Measurements from ENCODE around the gene PPP1R36. TPM values are rescaled to one million over a fixed set of nuclear protein-coding genes. Genes with fewer than 3 reads are reported as not detected.
A peak's percentile ranks its signal among the peaks of the same experiment; 100 is the strongest.

The PPP1R36 gene
- total and polyA plus RNA-seq, 2 of the 4 experiments (the other 2 are of a cell fraction), result 0.15 to 0.54 TPM

DNA sequence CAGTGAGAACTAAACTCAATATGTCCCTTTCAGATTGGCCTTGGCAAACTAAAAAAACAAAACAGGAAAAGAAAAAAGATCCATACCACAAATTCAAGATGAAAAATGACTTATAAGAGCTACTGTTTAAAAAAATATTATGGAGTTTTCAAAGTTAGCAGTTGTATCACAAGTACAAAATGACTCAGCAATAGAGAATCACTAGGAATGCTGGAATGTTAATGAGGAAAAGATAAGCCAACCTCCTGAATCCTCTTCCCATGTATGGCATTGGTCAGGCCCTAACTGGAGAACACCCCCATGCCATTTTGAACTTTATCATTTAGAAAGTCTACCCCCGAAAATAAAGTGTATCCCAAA lies 62.2 kb downstream of the PPP1R36 start:
- intact Hi-C loops (cut with micrococcal nuclease) (loop anchor here (5.0 kb wide), 2 partner anchors 40 to 70 kb away; partner anchors contain the start of gene HSPA2), in situ Hi-C loops (cut with MboI; ENCODE audit: low sequenced_read_pairs) (no loop called here), dilution Hi-C loops (cut with HindIII; ENCODE audit: low sequenced_read_pairs, unreplicated experiment) (no loop called here)
- peak overlapping the region; percentile 35; the same call in 1 of the 2 replicates for H3K4me2 ChIP-seq (ENCODE audit: low read depth, low read length)
- peak overlapping the region; percentile 98; the same call in 1 of the 2 replicates for H3K27ac ChIP-seq (ENCODE audit: insufficient read depth, low read length)
- peak overlapping the region; percentile 96 for H3K18ac ChIP-seq (ENCODE audit: low read depth, low read length)
- H3K9me3 ChIP-seq (ENCODE audit: control insufficient read depth, insufficient read depth, low read length), result no peaks in the 10 kb centered on the region
- ATAC-seq (ENCODE audit: low read depth) (peak; percentile 90), DNase-seq (peak; percentile 85)
- no peak overlapping the region for H2AK9ac ChIP-seq (replicated peaks; ENCODE audit: low read depth, low read length, poor library complexity)
- no peak overlapping the region for H2AK5ac ChIP-seq (ENCODE audit: low read depth, low read length)
- peak overlapping the region; percentile 78; the same call in 1 of the 2 replicates for H3K56ac ChIP-seq (ENCODE audit: extremely low read depth, insufficient read depth, low read length)
- no peak overlapping the region for H2AFZ ChIP-seq (replicated peaks; ENCODE audit: low read length, poor library complexity)
- peak overlapping the region; percentile 94 to 95 for H4K8ac ChIP-seq (ENCODE audit: low read depth in 2 of 2, low read length in 2 of 2)
- H3K27me3 ChIP-seq (ENCODE audit: control insufficient read depth, insufficient read depth, low read length), result no peaks in the 10 kb centered on the region
- peaks cover 24% of the 10 kb centered on the region for H3K4me1 ChIP-seq (ENCODE audit: control insufficient read depth, insufficient read depth, low read length)
- H3K79me1 ChIP-seq (ENCODE audit: low read depth in 1 of 2, low read length in 2 of 2), result peaks cover 0 to 5% of the 10 kb centered on the region in 2 experiments; a peak in 1 of 4 replicates
- TF ChIP-seq, protein P1, sequence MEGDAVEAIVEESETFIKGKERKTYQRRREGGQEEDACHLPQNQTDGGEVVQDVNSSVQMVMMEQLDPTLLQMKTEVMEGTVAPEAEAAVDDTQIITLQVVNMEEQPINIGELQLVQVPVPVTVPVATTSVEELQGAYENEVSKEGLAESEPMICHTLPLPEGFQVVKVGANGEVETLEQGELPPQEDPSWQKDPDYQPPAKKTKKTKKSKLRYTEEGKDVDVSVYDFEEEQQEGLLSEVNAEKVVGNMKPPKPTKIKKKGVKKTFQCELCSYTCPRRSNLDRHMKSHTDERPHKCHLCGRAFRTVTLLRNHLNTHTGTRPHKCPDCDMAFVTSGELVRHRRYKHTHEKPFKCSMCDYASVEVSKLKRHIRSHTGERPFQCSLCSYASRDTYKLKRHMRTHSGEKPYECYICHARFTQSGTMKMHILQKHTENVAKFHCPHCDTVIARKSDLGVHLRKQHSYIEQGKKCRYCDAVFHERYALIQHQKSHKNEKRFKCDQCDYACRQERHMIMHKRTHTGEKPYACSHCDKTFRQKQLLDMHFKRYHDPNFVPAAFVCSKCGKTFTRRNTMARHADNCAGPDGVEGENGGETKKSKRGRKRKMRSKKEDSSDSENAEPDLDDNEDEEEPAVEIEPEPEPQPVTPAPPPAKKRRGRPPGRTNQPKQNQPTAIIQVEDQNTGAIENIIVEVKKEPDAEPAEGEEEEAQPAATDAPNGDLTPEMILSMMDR (conservative IDR thresholded peaks at IDR 0.05; ENCODE audit: low read depth, low read length), result no peak
- no peak for TF ChIP-seq RCOR1 (IDR thresholded peaks at IDR 0.05; ENCODE audit: insufficient replicate concordance, low read length)
- peak; percentile 47; the same call in 1 of the 2 replicates for TF ChIP-seq MAFK (IDR thresholded peaks at IDR 0.05; ENCODE audit: low read depth, low read length)
- TF ChIP-seq NFE2L2 (IDR thresholded peaks at IDR 0.05; ENCODE audit: low read depth, low read length), result peak; percentile 89
- peak; percentile 31; the same call in 1 of the 2 replicates for TF ChIP-seq FOS (IDR thresholded peaks at IDR 0.05; ENCODE audit: low read depth, low read length)
- TF ChIP-seq RFX5 (IDR thresholded peaks at IDR 0.05; ENCODE audit: low read depth, low read length), result no peak
- H4K20me1 ChIP-seq (ENCODE audit: insufficient read depth, low read length), result no peaks in the 10 kb centered on the region
- peak overlapping the region; percentile 99 for H2BK120ac ChIP-seq (ENCODE audit: low read depth, low read length)
- BruUV-seq (replicated peaks), result no TSS peak
- peak overlapping the region; percentile 98; the same call in 2 of the 3 replicates for H2BK15ac ChIP-seq (ENCODE audit: low read depth, low read length)
- H3K9ac ChIP-seq (ENCODE audit: low read depth, low read length), result no peak overlapping the region
- H4K91ac ChIP-seq (ENCODE audit: insufficient read depth, low read depth, low read length), result peak overlapping the region; percentile 98; the same call in 1 of the 2 replicates
- peak overlapping the region; percentile 97; the same call in 1 of the 2 replicates for H4K5ac ChIP-seq (ENCODE audit: low read depth, low read length)
- no peaks in the 10 kb centered on the region for H3K36me3 ChIP-seq (ENCODE audit: control insufficient read depth, insufficient read depth, low read length)
- WGBS, 2 experiments (ENCODE audit: extremely low coverage in 2 of 2, insufficient read length in 1 of 2), result no CpG with 5 or more reads among the region's 1 CpG
- H2BK20ac ChIP-seq (ENCODE audit: low read depth, low read length), result peak overlapping the region; percentile 99
- CTCF ChIA-PET, result interaction anchor here (1.0 kb wide), 1 partner anchor 20 kb away, joined by 3 read pairs; no protein-coding TSS in a partner anchor
- H3K9me1 ChIP-seq (ENCODE audit: insufficient read depth, low read length), result peaks cover 17% of the 10 kb centered on the region
- peak overlapping the region; percentile 96 for H3K14ac ChIP-seq (replicated peaks; ENCODE audit: low read depth, low read length)
- no peak overlapping the region for H3K4me3 ChIP-seq (ENCODE audit: insufficient read depth, low read depth, low read length)
- peak overlapping the region; percentile 96; the same call in 1 of the 2 replicates for H3K4ac ChIP-seq (ENCODE audit: low read depth, low read length)
- peak overlapping the region; percentile 98 for H2BK5ac ChIP-seq (ENCODE audit: low read depth, low read length, poor library complexity, severe bottlenecking)
- peak overlapping the region; percentile 70; the same call in 1 of the 2 replicates for H3K23ac ChIP-seq (ENCODE audit: low read depth, low read length)
- POLR2A ChIA-PET (ENCODE audit: unreplicated experiment), result interaction anchor here (0.9 to 1.2 kb wide), 2 partner anchors 17 to 18 kb away, joined by 3 to 4 read pairs; no protein-coding TSS in a partner anchor
